Dedifferentiated amniotic fluid mesenchymal stem cell (primary cell): ENCODE results near the gene RFNG.

Experiments used
- DNase-seq: peaks from one replicate; pipeline ENCODE4 v3.0.0-alpha.2; 2016; ENCODE audit errors: extremely low spot score

RFNG gene

GRCh38 chr17:82058230-82058854 is 6.7 kb upstream of the RFNG start:
- DNase-seq: no peak

GRCh38 chr17:82056729-82057621 is 5.4 kb upstream of the RFNG start:
- DNase-seq: no peak

GRCh38 chr17:82055965-82056728 is 4.5 kb upstream of the RFNG start:
- no peak for DNase-seq

- DNase-seq: no peak
Observed at GRCh38 chr17:82055023-82055964, 3.7 kb upstream of the RFNG start.

- no peak for DNase-seq
Observed at GRCh38 chr17:82054351-82055022, 2.9 kb upstream of the RFNG start.

- DNase-seq: no peak
Observed at GRCh38 chr17:82053556-82054263, 2.1 kb upstream of the RFNG start.

- no peak for DNase-seq
Observed at GRCh38 chr17:82053130-82053529, 1.5 kb upstream of the RFNG start.

GRCh38 chr17:82052638-82053059 is 1.0 kb upstream of the RFNG start:
- DNase-seq: no peak

- DNase-seq: no peak
Observed at GRCh38 chr17:82050761-82051641, 610 bp downstream of the RFNG start.

- no peak for DNase-seq
Observed at GRCh38 chr17:82050152-82050760, 1.4 kb downstream of the RFNG start.

- DNase-seq: no peak
Observed at GRCh38 chr17:82049521-82049971, 2.1 kb downstream of the RFNG start.

GRCh38 chr17:82049106-82049505 is 2.5 kb downstream of the RFNG start:
- no peak for DNase-seq

GRCh38 chr17:82048571-82048971 is 3.0 kb downstream of the RFNG start:
- DNase-seq: no peak

GRCh38 chr17:82047914-82048570 is 3.6 kb downstream of the RFNG start:
- no peak for DNase-seq

- DNase-seq: no peak
Observed at GRCh38 chr17:82047379-82047778, 4.2 kb downstream of the RFNG start.

- no peak for DNase-seq
Observed at GRCh38 chr17:82046903-82047302, 4.7 kb downstream of the RFNG start.

GRCh38 chr17:82045936-82046484 is 5.6 kb downstream of the RFNG start:
- no peak for DNase-seq

- DNase-seq: no peak
Observed at GRCh38 chr17:82043507-82043906, 8.1 kb downstream of the RFNG start.
